ENCODE measurements around the gene FGFR2.

The FGFR2 gene

DNA sequence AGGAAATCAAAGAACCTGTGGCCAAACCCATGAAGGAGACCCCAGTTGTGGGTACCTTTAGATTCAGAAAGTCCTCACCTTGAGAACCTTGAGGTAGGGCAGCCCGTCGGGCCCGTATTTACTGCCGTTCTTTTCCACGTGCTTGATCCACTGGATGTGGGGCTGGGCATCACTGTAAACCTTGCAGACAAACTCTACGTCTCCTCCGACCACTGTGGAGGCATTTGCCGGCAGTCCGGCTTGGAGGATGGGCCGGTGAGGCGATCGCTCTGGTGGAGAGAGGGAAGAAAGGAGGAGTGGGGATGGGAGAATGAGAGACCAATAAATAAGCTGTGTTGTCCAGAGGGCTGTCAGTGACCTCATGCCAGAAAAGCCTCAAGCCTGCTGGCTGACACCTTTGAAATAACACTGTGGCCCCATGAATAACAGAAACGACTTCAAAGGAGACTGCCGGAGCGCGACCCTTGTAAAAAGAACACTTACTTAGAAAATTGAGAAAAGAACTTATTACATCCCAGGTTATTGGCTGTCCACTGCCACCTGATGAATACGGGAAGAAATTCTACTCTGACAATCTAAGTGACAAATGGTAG, 78.2 kb downstream of the FGFR2 start:
- H3K4me3 ChIP-seq (ENCODE audit: low read depth, low read length) = no peak overlapping the region
- DNase-seq (ENCODE audit: low read depth) = no peak
- TF ChIP-seq, protein P1, sequence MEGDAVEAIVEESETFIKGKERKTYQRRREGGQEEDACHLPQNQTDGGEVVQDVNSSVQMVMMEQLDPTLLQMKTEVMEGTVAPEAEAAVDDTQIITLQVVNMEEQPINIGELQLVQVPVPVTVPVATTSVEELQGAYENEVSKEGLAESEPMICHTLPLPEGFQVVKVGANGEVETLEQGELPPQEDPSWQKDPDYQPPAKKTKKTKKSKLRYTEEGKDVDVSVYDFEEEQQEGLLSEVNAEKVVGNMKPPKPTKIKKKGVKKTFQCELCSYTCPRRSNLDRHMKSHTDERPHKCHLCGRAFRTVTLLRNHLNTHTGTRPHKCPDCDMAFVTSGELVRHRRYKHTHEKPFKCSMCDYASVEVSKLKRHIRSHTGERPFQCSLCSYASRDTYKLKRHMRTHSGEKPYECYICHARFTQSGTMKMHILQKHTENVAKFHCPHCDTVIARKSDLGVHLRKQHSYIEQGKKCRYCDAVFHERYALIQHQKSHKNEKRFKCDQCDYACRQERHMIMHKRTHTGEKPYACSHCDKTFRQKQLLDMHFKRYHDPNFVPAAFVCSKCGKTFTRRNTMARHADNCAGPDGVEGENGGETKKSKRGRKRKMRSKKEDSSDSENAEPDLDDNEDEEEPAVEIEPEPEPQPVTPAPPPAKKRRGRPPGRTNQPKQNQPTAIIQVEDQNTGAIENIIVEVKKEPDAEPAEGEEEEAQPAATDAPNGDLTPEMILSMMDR (IDR thresholded peaks at IDR 0.05; ENCODE audit: insufficient read depth, low read depth, low read length, missing control alignments) = no peak

DNA sequence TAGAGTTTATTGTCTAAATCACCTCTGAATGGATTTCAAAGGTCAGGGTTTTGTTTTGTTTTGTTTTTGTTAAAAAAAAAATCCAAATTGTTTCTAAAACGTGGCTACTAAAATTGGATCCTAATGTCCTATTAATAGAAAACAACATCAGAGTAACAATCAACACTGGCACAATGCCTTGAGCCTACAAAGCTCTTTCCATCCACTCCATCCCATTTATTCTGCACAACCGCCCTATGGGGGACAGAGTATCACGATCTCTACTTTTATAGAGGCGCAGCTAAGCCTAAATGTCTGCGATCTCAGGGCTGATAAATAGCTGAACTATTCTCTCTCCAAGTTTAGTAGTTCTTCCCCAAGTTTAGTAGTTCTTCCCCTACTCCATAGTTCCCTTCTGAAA, 78.8 kb downstream of the FGFR2 start:
- no peak overlapping the region for H3K4me3 ChIP-seq (ENCODE audit: low read depth, low read length)
- TF ChIP-seq, protein P1 (IDR thresholded peaks at IDR 0.05; ENCODE audit: insufficient read depth, low read depth, low read length, missing control alignments) = no peak
- no peak for DNase-seq (ENCODE audit: low read depth)

DNA sequence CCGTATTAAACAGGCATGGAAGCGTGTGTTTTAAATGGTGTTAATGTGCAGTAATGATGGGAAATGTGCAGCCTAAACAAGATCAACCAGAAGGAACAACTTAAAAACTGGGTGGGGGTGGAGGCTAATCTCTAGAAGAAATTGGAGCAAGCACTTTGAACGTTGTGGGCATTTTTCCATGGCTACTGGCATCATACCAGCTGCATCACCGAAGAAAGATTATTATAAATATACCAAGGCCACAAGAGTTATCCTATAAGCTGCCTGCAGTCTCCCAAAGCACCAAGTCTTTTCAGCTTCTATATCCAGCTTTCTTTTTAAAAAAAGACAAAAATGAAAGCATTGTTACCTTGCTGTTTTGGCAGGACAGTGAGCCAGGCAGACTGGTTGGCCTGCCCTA, 79.9 kb downstream of the FGFR2 start:
- no peak overlapping the region for H3K4me3 ChIP-seq (ENCODE audit: low read depth, low read length)
- TF ChIP-seq, protein P1 (IDR thresholded peaks at IDR 0.05; ENCODE audit: insufficient read depth, low read depth, low read length, missing control alignments) = no peak
- no peak for DNase-seq (ENCODE audit: low read depth)

DNA sequence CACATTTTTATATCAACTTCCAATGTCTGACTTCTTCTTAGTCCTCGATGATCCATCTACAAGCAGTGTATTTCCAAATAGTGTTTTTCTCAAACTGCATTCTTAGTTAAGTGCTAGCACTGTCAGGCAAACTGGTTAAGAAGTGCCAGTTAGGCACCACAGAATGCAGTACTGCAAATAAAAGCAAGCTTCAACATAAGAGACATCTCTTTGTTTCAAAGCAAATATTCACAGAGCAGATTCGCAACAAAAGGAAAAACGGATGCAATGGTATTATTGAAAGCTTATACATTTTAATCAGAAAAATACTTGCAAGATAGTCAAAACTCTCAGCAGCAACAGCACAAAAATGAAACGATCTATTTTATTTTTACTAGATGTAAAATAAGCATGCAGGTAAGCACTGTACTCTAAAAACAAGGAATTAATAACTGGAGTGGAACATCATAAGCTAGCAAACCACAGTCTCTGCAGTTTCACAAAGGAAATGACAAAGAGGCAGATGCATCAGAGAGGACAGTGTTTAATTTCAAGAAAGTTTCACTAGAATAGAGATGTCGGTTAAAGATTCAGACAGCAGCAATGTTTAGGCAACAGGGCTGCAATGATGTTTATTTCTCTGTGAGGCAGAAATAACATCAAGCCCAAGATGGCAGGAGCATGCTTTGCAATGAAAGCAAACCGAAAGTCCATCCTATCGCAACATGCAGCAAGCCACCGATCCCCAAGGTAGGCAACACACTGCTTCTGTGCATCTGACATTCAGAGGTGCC, 82.0 kb downstream of the FGFR2 start:
- TF ChIP-seq, protein P1 (IDR thresholded peaks at IDR 0.05; ENCODE audit: insufficient read depth, low read depth, low read length, missing control alignments) = no peak
- peak; percentile 5 for DNase-seq (ENCODE audit: low read depth)
- H3K4me3 ChIP-seq (ENCODE audit: low read depth, low read length) = no peak overlapping the region

DNA sequence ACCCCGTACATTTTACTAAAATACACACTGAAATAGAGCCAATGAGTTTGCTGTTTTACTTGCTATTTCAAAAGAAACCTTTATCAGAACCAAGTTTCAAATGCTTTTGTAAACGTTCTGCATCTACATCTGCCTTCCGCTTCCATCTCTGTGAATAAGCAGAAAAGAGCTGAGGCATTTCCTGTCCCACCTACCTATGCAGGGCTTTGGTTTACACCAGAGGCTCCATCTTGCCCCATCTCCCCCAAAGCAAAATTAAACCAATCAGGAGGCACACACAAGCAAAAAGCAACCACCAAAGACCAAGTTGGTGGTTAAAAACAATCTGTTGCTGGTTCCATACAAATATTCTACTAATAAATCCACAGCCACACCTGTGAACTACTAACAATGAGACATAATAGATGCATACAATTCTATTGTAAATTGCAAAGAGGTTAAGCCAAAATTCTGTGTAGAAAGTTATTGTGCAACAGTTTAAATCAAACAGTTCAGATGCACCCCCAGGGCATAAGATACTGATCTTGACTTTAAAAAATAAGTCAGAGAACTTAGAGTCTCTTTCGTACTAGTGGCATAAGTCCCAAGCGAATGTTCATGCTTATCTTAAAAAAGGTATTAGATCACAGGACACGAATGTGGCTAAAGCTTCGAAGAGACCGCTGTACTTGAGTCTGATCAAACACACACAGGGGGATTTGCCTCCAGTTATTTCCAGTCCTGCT, 83.9 kb downstream of the FGFR2 start:
- H3K4me3 ChIP-seq (ENCODE audit: low read depth, low read length) = no peak overlapping the region
- TF ChIP-seq, protein P1 (IDR thresholded peaks at IDR 0.05; ENCODE audit: insufficient read depth, low read depth, low read length, missing control alignments) = no peak
- DNase-seq (ENCODE audit: low read depth) = no peak

DNA sequence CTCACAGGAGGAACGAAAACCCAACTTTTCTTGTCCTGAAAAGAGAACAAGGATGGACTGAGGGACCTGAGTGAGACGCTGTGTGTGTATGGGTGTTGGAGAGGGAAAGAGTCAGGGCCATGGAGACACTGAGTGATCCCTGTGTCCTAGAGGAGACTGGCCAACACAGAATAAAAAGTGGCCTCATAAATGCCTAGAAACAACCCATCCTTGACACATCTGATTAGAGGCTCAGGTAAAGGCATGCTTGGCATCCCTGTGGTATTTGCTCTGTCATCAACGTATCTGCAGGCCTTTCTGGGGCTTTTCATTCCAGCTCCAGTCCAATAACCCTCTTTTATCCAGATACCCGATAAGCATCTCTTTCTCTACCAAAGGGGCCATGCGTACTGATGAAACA, 86.3 kb downstream of the FGFR2 start:
- DNase-seq (ENCODE audit: low read depth) = no peak
- TF ChIP-seq, protein P1 (IDR thresholded peaks at IDR 0.05; ENCODE audit: insufficient read depth, low read depth, low read length, missing control alignments) = no peak

More for the DNA sequence above, 86.3 kb downstream of the FGFR2 start:
- H3K4me3 ChIP-seq (ENCODE audit: low read depth, low read length) = no peak overlapping the region
